HEK293 (cell line): ENCODE measurements around the gene HOXC5.

ENCODE experiments used
- FEZF1 ChIP-seq: fragments of 450-650 bp; formaldehyde crosslinking; IDR thresholded peaks from 2 replicates; pipeline ENCODE4 v1.5.1; 2016; ENCODE audit warnings: missing biosample characterization, missing genetic modification characterization
- GFI1B ChIP-seq: fragments of 450-650 bp; formaldehyde crosslinking; IDR thresholded peaks from 2 replicates; pipeline ENCODE4 v1.5.1; 2016; ENCODE audit warnings: missing biosample characterization, missing genetic modification characterization
- GLIS2 ChIP-seq: fragments of 450-650 bp; formaldehyde crosslinking; IDR thresholded peaks from 2 replicates; pipeline ENCODE4 v1.5.1; 2016; ENCODE audit warnings: missing biosample characterization, missing genetic modification characterization
- HOXC10 ChIP-seq: sonication (generic); formaldehyde crosslinking; IDR thresholded peaks from 2 replicates; pipeline ENCODE4 v1.8.1; 2023; ENCODE audit warnings: mild to moderate bottlenecking, missing genetic modification reagents
- KLF10 ChIP-seq: fragments of 450-650 bp; IDR thresholded peaks from 2 replicates; pipeline ENCODE4 v1.5.1; 2018; ENCODE audit warnings: missing biosample characterization, mild to moderate bottlenecking, missing genetic modification characterization
- KLF16 ChIP-seq: fragments of 450-650 bp; formaldehyde crosslinking; IDR thresholded peaks from 2 replicates; pipeline ENCODE4 v1.5.1; 2017; ENCODE audit warnings: missing biosample characterization, missing genetic modification characterization
- KLF7 ChIP-seq: fragments of 450-650 bp; formaldehyde crosslinking; IDR thresholded peaks from 2 replicates; pipeline ENCODE4 v1.5.1; 2016; ENCODE audit warnings: missing biosample characterization, missing genetic modification characterization, borderline replicate concordance
- SCRT1 ChIP-seq: fragments of 450-650 bp; formaldehyde crosslinking; IDR thresholded peaks from 2 replicates; pipeline ENCODE4 v1.5.1; 2016; ENCODE audit warnings: missing biosample characterization, missing genetic modification characterization, borderline replicate concordance
- SCRT2 ChIP-seq: fragments of 450-650 bp; formaldehyde crosslinking; IDR thresholded peaks from 2 replicates; pipeline ENCODE4 v1.5.1; 2016; ENCODE audit warnings: missing biosample characterization, missing genetic modification characterization
- SP3 ChIP-seq: fragments of 450-650 bp; formaldehyde crosslinking; IDR thresholded peaks from 2 replicates; pipeline ENCODE4 v1.5.1; 2016; ENCODE audit warnings: missing biosample characterization, missing genetic modification characterization
- TRIM28 ChIP-seq: IDR thresholded peaks from 2 replicates; pipeline ENCODE4 v1.6.1; 2011; ENCODE audit warnings: low read length, control low read depth, borderline replicate concordance
- WT1 ChIP-seq: fragments of 450-650 bp; formaldehyde crosslinking; IDR thresholded peaks from 2 replicates; pipeline ENCODE4 v1.5.1; 2016; ENCODE audit warnings: missing biosample characterization, missing genetic modification characterization
- ZBTB48 ChIP-seq: fragments of 450-650 bp; formaldehyde crosslinking; IDR thresholded peaks from 2 replicates; pipeline ENCODE4 v1.5.1; 2016; ENCODE audit warnings: missing biosample characterization, missing genetic modification characterization
- ZBTB7A ChIP-seq: fragments of 450-650 bp; formaldehyde crosslinking; IDR thresholded peaks from 2 replicates; pipeline ENCODE4 v1.5.1; 2016; ENCODE audit warnings: low read depth, missing biosample characterization, missing genetic modification characterization
- ZFP37 ChIP-seq: fragments of 450-650 bp; formaldehyde crosslinking; IDR thresholded peaks from 2 replicates; pipeline ENCODE4 v1.5.1; 2016; ENCODE audit warnings: missing biosample characterization, missing genetic modification characterization
- ZFP41 ChIP-seq: fragments of 450-650 bp; formaldehyde crosslinking; IDR thresholded peaks from 2 replicates; pipeline ENCODE4 v1.5.1; 2016; ENCODE audit warnings: missing biosample characterization, missing genetic modification characterization, borderline replicate concordance
- ZNF10 ChIP-seq: fragments of 450-650 bp; formaldehyde crosslinking; IDR thresholded peaks from 2 replicates; pipeline ENCODE4 v1.5.1; 2017; ENCODE audit warnings: missing biosample characterization, missing genetic modification characterization
- ZNF175 ChIP-seq: fragments of 450-650 bp; formaldehyde crosslinking; IDR thresholded peaks from 2 replicates; pipeline ENCODE4 v1.5.1; 2016; ENCODE audit warnings: missing biosample characterization, missing genetic modification characterization
- ZNF2 ChIP-seq: fragments of 450-650 bp; formaldehyde crosslinking; IDR thresholded peaks from 2 replicates; pipeline ENCODE4 v1.5.1; 2016; ENCODE audit warnings: missing biosample characterization, missing genetic modification characterization
- ZNF202 ChIP-seq: fragments of 450-650 bp; formaldehyde crosslinking; IDR thresholded peaks from 2 replicates; pipeline ENCODE4 v1.5.1; 2016; ENCODE audit warnings: missing biosample characterization, missing genetic modification characterization, borderline replicate concordance
- ZNF211 ChIP-seq: fragments of 450-650 bp; formaldehyde crosslinking; IDR thresholded peaks from 2 replicates; pipeline ENCODE4 v1.5.1; 2016; ENCODE audit warnings: low read depth, missing biosample characterization, missing genetic modification characterization
- ZNF214 ChIP-seq: fragments of 450-650 bp; formaldehyde crosslinking; IDR thresholded peaks from 2 replicates; pipeline ENCODE4 v1.5.1; 2017; ENCODE audit warnings: missing biosample characterization, mild to moderate bottlenecking, missing genetic modification characterization, borderline replicate concordance
- ZNF239 ChIP-seq: fragments of 450-650 bp; formaldehyde crosslinking; IDR thresholded peaks from 2 replicates; pipeline ENCODE4 v1.5.1; 2016; ENCODE audit warnings: missing biosample characterization, missing genetic modification characterization
- ZNF266 ChIP-seq: fragments of 450-650 bp; formaldehyde crosslinking; IDR thresholded peaks from 2 replicates; pipeline ENCODE4 v1.5.1; 2016; ENCODE audit warnings: missing biosample characterization, missing genetic modification characterization, low read depth
- ZNF391 ChIP-seq: fragments of 450-650 bp; formaldehyde crosslinking; IDR thresholded peaks from 2 replicates; pipeline ENCODE4 v1.5.1; 2016; ENCODE audit warnings: low read depth, missing biosample characterization, missing genetic modification characterization, borderline replicate concordance
- ZNF423 ChIP-seq: fragments of 450-650 bp; formaldehyde crosslinking; IDR thresholded peaks from 2 replicates; pipeline ENCODE4 v1.5.1; 2016; ENCODE audit warnings: missing biosample characterization, missing genetic modification characterization
- ZNF571 ChIP-seq: fragments of 450-650 bp; formaldehyde crosslinking; IDR thresholded peaks from 2 replicates; pipeline ENCODE4 v1.5.0; 2017; ENCODE audit warnings: missing biosample characterization, missing genetic modification characterization
- ZNF600 ChIP-seq: fragments of 450-650 bp; formaldehyde crosslinking; IDR thresholded peaks from 2 replicates; pipeline ENCODE4 v1.5.1; 2016; ENCODE audit warnings: missing biosample characterization, missing genetic modification characterization
- ZNF624 ChIP-seq: fragments of 450-650 bp; formaldehyde crosslinking; IDR thresholded peaks from 2 replicates; pipeline ENCODE4 v1.5.1; 2017; ENCODE audit warnings: missing biosample characterization, missing genetic modification characterization
- ZNF677 ChIP-seq: fragments of 450-650 bp; IDR thresholded peaks from 2 replicates; pipeline ENCODE4 v1.5.0; 2018; ENCODE audit warnings: missing biosample characterization, mild to moderate bottlenecking, missing genetic modification characterization, moderate library complexity
- TF ChIP-seq, protein P1 (sequence below): fragments of 450-650 bp; formaldehyde crosslinking; IDR thresholded peaks from 2 replicates; pipeline ENCODE4 v1.5.1; 2016; ENCODE audit warnings: missing biosample characterization, missing genetic modification characterization
- TF ChIP-seq, protein P2 (sequence below): fragments of 450-650 bp; formaldehyde crosslinking; IDR thresholded peaks from 2 replicates; pipeline ENCODE4 v1.5.1; 2016; ENCODE audit warnings: missing biosample characterization, missing genetic modification characterization, borderline replicate concordance
- TF ChIP-seq, protein P3 (sequence below): fragments of 450-650 bp; formaldehyde crosslinking; IDR thresholded peaks from 2 replicates; pipeline ENCODE4 v1.5.1; 2016; ENCODE audit warnings: missing biosample characterization, missing genetic modification characterization, borderline replicate concordance
- TF ChIP-seq, protein P4 (sequence below): fragments of 450-650 bp; formaldehyde crosslinking; IDR thresholded peaks from 2 replicates; pipeline ENCODE4 v1.5.1; 2016; ENCODE audit warnings: missing biosample characterization, missing genetic modification characterization

Gene HOXC5

DNA sequence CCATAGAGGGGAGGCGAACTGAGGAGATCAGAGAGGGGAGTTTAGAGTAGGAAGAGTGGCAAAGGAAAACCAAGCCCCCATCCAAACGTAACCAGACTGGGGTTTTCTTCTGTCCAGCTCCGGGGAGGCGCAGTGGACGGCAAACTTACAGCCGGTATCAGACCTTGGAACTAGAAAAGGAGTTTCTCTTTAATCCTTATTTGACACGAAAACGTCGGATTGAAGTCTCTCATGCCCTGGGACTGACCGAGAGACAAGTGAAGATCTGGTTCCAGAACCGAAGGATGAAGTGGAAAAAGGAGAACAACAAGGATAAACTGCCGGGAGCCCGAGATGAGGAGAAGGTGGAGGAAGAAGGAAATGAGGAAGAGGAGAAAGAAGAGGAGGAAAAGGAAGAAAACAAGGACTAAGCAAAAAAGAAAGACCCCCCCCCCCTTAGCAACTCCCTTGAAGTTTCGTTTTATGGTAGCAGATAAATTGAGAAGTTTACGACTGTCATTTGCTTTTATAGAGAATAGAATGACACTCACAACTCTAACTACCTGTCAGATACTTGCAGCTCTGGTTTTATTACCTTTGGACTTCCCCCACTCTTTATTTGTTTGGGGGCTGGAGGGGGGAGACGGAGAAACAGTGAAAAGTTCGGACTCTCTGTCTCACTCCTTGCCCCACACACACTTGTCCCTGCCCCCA lies 21.7 kb upstream of the HOXC5 start (continued):
- TF ChIP-seq, protein P1, sequence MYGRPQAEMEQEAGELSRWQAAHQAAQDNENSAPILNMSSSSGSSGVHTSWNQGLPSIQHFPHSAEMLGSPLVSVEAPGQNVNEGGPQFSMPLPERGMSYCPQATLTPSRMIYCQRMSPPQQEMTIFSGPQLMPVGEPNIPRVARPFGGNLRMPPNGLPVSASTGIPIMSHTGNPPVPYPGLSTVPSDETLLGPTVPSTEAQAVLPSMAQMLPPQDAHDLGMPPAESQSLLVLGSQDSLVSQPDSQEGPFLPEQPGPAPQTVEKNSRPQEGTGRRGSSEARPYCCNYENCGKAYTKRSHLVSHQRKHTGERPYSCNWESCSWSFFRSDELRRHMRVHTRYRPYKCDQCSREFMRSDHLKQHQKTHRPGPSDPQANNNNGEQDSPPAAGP (tag by site-specific recombination): 0 out of 2 replicates have a peak, but pooled peaks have one; percentile 16
- no peak for TF ChIP-seq ZNF175 (tag by site-specific recombination)
- TF ChIP-seq ZNF391 (tag by site-specific recombination): peak; percentile 72; the same call in 1 of the 2 replicates
- no peak for TF ChIP-seq TRIM28
- no peak for TF ChIP-seq KLF16 (tag by site-specific recombination)
- peak; percentile 35; the same call in 1 of the 2 replicates for TF ChIP-seq ZNF600
- TF ChIP-seq, protein P2, sequence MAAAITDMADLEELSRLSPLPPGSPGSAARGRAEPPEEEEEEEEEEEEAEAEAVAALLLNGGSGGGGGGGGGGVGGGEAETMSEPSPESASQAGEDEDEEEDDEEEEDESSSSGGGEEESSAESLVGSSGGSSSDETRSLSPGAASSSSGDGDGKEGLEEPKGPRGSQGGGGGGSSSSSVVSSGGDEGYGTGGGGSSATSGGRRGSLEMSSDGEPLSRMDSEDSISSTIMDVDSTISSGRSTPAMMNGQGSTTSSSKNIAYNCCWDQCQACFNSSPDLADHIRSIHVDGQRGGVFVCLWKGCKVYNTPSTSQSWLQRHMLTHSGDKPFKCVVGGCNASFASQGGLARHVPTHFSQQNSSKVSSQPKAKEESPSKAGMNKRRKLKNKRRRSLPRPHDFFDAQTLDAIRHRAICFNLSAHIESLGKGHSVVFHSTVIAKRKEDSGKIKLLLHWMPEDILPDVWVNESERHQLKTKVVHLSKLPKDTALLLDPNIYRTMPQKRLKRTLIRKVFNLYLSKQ (tag by site-specific recombination): no peak
- no peak for TF ChIP-seq ZNF239 (tag by site-specific recombination)
- no peak for TF ChIP-seq ZNF624 (tag by site-specific recombination)
- peak; percentile 70 for TF ChIP-seq SCRT2 (tag by site-specific recombination)
- no peak for TF ChIP-seq ZNF571 (tag by site-specific recombination)
- TF ChIP-seq HOXC10 (CRISPR knock-in tag): no peak
- no peak for TF ChIP-seq ZBTB48
- TF ChIP-seq WT1 (tag by site-specific recombination): peak; percentile 75
- peak; percentile 87 for TF ChIP-seq FEZF1
- TF ChIP-seq KLF10 (tag by site-specific recombination): no peak
- no peak for TF ChIP-seq GFI1B
- TF ChIP-seq GLIS2 (tag by site-specific recombination): no peak
- no peak for TF ChIP-seq ZNF202 (tag by site-specific recombination)
- no peak for TF ChIP-seq ZNF2 (tag by site-specific recombination)
- no peak for TF ChIP-seq ZNF10 (tag by site-specific recombination)
- TF ChIP-seq ZFP37: no peak
- TF ChIP-seq KLF7 (tag by site-specific recombination): peak; percentile 35; the same call in 1 of the 2 replicates
- TF ChIP-seq SCRT1 (tag by site-specific recombination): peak; percentile 60; the same call in 1 of the 2 replicates
- TF ChIP-seq, protein P3, sequence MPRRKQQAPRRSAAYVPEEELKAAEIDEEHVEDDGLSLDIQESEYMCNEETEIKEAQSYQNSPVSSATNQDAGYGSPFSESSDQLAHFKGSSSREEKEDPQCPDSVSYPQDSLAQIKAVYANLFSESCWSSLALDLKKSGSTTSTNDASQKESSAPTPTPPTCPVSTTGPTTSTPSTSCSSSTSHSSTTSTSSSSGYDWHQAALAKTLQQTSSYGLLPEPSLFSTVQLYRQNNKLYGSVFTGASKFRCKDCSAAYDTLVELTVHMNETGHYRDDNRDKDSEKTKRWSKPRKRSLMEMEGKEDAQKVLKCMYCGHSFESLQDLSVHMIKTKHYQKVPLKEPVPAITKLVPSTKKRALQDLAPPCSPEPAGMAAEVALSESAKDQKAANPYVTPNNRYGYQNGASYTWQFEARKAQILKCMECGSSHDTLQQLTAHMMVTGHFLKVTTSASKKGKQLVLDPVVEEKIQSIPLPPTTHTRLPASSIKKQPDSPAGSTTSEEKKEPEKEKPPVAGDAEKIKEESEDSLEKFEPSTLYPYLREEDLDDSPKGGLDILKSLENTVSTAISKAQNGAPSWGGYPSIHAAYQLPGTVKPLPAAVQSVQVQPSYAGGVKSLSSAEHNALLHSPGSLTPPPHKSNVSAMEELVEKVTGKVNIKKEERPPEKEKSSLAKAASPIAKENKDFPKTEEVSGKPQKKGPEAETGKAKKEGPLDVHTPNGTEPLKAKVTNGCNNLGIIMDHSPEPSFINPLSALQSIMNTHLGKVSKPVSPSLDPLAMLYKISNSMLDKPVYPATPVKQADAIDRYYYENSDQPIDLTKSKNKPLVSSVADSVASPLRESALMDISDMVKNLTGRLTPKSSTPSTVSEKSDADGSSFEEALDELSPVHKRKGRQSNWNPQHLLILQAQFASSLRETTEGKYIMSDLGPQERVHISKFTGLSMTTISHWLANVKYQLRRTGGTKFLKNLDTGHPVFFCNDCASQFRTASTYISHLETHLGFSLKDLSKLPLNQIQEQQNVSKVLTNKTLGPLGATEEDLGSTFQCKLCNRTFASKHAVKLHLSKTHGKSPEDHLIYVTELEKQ: peak; percentile 79; the same call in 1 of the 2 replicates
- TF ChIP-seq ZFP41 (tag by site-specific recombination): no peak
- no peak for TF ChIP-seq SP3 (tag by site-specific recombination)
- TF ChIP-seq ZNF266 (tag by site-specific recombination): no peak
- TF ChIP-seq, protein P4, sequence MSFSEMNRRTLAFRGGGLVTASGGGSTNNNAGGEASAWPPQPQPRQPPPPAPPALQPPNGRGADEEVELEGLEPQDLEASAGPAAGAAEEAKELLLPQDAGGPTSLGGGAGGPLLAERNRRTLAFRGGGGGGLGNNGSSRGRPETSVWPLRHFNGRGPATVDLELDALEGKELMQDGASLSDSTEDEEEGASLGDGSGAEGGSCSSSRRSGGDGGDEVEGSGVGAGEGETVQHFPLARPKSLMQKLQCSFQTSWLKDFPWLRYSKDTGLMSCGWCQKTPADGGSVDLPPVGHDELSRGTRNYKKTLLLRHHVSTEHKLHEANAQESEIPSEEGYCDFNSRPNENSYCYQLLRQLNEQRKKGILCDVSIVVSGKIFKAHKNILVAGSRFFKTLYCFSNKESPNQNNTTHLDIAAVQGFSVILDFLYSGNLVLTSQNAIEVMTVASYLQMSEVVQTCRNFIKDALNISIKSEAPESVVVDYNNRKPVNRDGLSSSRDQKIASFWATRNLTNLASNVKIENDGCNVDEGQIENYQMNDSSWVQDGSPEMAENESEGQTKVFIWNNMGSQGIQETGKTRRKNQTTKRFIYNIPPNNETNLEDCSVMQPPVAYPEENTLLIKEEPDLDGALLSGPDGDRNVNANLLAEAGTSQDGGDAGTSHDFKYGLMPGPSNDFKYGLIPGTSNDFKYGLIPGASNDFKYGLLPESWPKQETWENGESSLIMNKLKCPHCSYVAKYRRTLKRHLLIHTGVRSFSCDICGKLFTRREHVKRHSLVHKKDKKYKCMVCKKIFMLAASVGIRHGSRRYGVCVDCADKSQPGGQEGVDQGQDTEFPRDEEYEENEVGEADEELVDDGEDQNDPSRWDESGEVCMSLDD: no peak
- 0 out of 2 replicates have a peak, but pooled peaks have one; percentile 11 for TF ChIP-seq ZNF423 (tag by site-specific recombination)
- TF ChIP-seq ZNF211 (tag by site-specific recombination): no peak
- TF ChIP-seq ZBTB7A (tag by site-specific recombination): no peak
- no peak for TF ChIP-seq ZNF677 (tag by site-specific recombination)
- no peak for TF ChIP-seq ZNF214
